ENCODE data around the gene SORCS1. TPM values are rescaled to one million over a fixed set of nuclear protein-coding genes. Genes with fewer than 3 reads are reported as not detected.
A peak's percentile ranks its signal among the peaks of the same experiment; 100 is the strongest.

The SORCS1 gene
- total and polyA plus RNA-seq, 4 donors: 0.04 to 3.5 (median 0.05) TPM

DNA sequence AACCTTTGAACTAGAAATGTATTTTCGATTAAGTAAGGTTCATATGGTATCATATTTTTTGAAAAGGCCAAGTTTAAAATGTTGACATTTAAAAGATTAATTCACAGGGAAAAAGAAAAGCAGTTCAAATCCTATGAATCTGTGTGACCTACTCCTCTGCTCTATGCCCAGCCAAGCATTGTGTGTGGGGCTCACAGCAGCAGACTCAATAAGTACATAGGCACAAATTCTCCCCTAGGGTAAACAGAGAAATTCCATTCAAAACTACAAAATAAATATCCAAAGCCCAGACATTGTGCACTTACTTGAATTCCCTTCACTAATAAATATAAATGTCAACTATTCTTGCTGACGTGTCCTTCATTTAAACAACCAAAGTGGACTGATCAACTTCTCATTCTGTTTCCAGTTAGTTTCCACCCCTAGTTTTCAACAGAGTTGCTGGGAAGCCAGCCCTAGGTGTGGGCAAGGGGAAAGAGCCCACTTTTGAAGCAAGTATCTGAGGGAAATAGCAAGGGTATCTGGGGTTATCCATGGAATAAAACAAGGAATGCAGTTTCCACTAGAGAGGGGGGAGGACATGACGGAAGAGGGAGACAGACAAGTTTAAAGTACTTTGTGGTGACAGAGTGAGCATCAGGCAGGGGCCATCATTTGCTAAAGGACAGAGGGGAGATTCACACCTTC, 533.3 kb downstream of the SORCS1 start:
- Histone ChIP-seq H3K27ac (ENCODE audit: low read depth in 1 of 2, low read length in 1 of 2) (no peak overlapping the region), H3K27me3 (ENCODE audit: control insufficient read depth in 3 of 3, insufficient read depth in 3 of 3, low read length in 2 of 3) (peaks cover 0 to 2% (median 0%) of the 10 kb centered on the region in 3 donors), H3K36me3 (ENCODE audit: control insufficient read depth in 4 of 4, insufficient read depth in 4 of 4, low read length in 4 of 4) (no peaks in the 10 kb centered on the region), H3K9ac (ENCODE audit: insufficient read depth in 1 of 2, low read length in 2 of 2) (no peak overlapping the region), H3K9me3 (ENCODE audit: control insufficient read depth in 4 of 4, insufficient read depth in 3 of 4, low read length in 3 of 4) (peaks cover 0 to 3% (median 0%) of the 10 kb centered on the region in 4 donors), H3K4me1 (ENCODE audit: control insufficient read depth in 5 of 5, insufficient read depth in 5 of 5, low read length in 5 of 5) (no peaks in the 10 kb centered on the region), H3K4me3 (no peak overlapping the region)
- ATAC-seq (ENCODE audit: insufficient read depth, low FRiP score) (no peak), DNase-seq (peak in 2 of 3 donors; percentile 8 to 16)
- TF ChIP-seq, protein P1, sequence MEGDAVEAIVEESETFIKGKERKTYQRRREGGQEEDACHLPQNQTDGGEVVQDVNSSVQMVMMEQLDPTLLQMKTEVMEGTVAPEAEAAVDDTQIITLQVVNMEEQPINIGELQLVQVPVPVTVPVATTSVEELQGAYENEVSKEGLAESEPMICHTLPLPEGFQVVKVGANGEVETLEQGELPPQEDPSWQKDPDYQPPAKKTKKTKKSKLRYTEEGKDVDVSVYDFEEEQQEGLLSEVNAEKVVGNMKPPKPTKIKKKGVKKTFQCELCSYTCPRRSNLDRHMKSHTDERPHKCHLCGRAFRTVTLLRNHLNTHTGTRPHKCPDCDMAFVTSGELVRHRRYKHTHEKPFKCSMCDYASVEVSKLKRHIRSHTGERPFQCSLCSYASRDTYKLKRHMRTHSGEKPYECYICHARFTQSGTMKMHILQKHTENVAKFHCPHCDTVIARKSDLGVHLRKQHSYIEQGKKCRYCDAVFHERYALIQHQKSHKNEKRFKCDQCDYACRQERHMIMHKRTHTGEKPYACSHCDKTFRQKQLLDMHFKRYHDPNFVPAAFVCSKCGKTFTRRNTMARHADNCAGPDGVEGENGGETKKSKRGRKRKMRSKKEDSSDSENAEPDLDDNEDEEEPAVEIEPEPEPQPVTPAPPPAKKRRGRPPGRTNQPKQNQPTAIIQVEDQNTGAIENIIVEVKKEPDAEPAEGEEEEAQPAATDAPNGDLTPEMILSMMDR (IDR thresholded peaks at IDR 0.05; ENCODE audit: control extremely low read depth, extremely low read depth): no peak
- WGBS, 2 donors: 72 to 84% methylated on average over 3 of the region's 3 CpGs

DNA sequence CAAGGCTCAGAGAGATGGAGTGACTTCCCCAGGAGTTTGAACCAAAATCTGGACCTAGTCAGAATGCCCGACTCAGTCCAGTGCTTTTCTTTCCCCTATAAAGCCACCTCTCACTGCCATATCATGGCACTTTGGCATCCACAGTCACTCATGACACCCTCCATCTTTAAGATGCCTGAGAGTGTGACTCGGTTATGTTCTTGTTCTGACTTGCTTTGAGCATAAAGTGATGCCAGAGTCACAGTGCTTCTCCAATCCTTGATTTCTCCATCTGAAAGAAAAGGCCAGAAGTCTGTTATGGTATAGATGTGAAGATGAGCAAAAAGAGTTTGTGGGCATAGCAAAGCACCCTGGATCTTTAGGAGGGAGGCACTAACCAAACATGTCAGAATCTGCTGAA, 538.1 kb downstream of the SORCS1 start:
- TF ChIP-seq, protein P1 (IDR thresholded peaks at IDR 0.05; ENCODE audit: control extremely low read depth, extremely low read depth): no peak
- ATAC-seq (ENCODE audit: insufficient read depth, low FRiP score) (no peak), DNase-seq (no peak)
- H3K27me3 ChIP-seq (ENCODE audit: control insufficient read depth in 3 of 3, insufficient read depth in 3 of 3, low read length in 2 of 3): peaks cover 0 to 2% (median 0%) of the 10 kb centered on the region in 3 donors
- no peaks in the 10 kb centered on the region for H3K4me1 ChIP-seq (ENCODE audit: control insufficient read depth in 5 of 5, insufficient read depth in 5 of 5, low read length in 5 of 5)
- H3K36me3 ChIP-seq (ENCODE audit: control insufficient read depth in 4 of 4, insufficient read depth in 4 of 4, low read length in 4 of 4): no peaks in the 10 kb centered on the region
- 88 to 93% methylated on average over 2 of the region's 2 CpGs for WGBS, 2 donors
- H3K27ac ChIP-seq (ENCODE audit: low read depth in 1 of 2, low read length in 1 of 2): no peak overlapping the region
- no peak overlapping the region for H3K4me3 ChIP-seq
- H3K9me3 ChIP-seq (ENCODE audit: control insufficient read depth in 4 of 4, insufficient read depth in 3 of 4, low read length in 3 of 4): peaks cover 0 to 3% (median 0%) of the 10 kb centered on the region in 4 donors
- H3K9ac ChIP-seq (ENCODE audit: insufficient read depth in 1 of 2, low read length in 2 of 2): no peak overlapping the region

DNA sequence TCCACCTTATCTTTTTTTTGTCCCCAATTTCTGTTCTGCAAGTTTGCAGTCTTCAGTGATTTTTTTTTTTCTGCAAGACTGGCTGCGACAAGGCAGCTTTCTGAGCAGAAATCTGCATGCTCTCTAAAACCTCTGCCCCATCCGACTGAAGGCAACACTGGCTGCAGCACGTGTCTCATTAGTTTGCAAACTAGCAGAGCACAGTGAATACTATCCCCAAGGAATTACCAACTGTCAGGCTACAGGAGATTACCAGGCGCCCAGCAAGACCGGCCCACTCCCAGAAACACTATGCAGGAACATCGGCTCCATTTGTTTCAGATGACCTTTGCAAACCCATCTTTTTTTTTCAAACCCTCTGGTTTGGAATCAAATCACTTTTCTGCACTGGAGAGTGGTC, 538.8 kb downstream of the SORCS1 start:
- DNase-seq (no peak), ATAC-seq (ENCODE audit: insufficient read depth, low FRiP score) (no peak)
- H3K27ac ChIP-seq (ENCODE audit: low read depth in 1 of 2, low read length in 1 of 2): no peak overlapping the region
- H3K4me3 ChIP-seq: no peak overlapping the region
- H3K36me3 ChIP-seq (ENCODE audit: control insufficient read depth in 4 of 4, insufficient read depth in 4 of 4, low read length in 4 of 4): no peaks in the 10 kb centered on the region
- H3K27me3 ChIP-seq (ENCODE audit: control insufficient read depth in 3 of 3, insufficient read depth in 3 of 3, low read length in 2 of 3): peaks cover 0 to 2% (median 0%) of the 10 kb centered on the region in 3 donors
- peaks cover 0 to 3% (median 0%) of the 10 kb centered on the region in 4 donors for H3K9me3 ChIP-seq (ENCODE audit: control insufficient read depth in 4 of 4, insufficient read depth in 3 of 4, low read length in 3 of 4)
- WGBS, 2 donors: 69 to 87% methylated on average over 6 of the region's 6 CpGs
- H3K4me1 ChIP-seq (ENCODE audit: control insufficient read depth in 5 of 5, insufficient read depth in 5 of 5, low read length in 5 of 5): no peaks in the 10 kb centered on the region
- TF ChIP-seq, protein P1 (IDR thresholded peaks at IDR 0.05; ENCODE audit: control extremely low read depth, extremely low read depth): no peak
- no peak overlapping the region for H3K9ac ChIP-seq (ENCODE audit: insufficient read depth in 1 of 2, low read length in 2 of 2)

All from lung (tissue), 12 donors.